Measurements from ENCODE around the gene THBS1.

GRCh38 chr15:39629906-39630305 lies 49.0 kb downstream of the THBS1 start:
- TF ChIP-seq CTCF (IDR thresholded peaks at IDR 0.05; ENCODE audit: insufficient read depth, low read length) (no peak), GABPA (IDR thresholded peaks at IDR 0.05; ENCODE audit: low read depth) (no peak), REST (IDR thresholded peaks at IDR 0.05; ENCODE audit: insufficient replicate concordance, low read depth) (no peak), POLR2AphosphoS5 (IDR thresholded peaks at IDR 0.05; ENCODE audit: low read depth) (no peak), SPI1 (IDR thresholded peaks at IDR 0.05; ENCODE audit: borderline replicate concordance, low read depth) (no peak)

Data from HL-60 (cell line).